Right lung (tissue), 5 donors: Measurements from ENCODE around the gene C4BPB. TPM values are rescaled to one million over a fixed set of nuclear protein-coding genes. Genes with fewer than 3 reads are reported as not detected.

Experiments used
- DNase-seq, 2 donors: peaks; one replicate each; pipeline ENCODE4 v3.0.0-alpha.2; 2013
- polyA plus RNA-seq, 5 donors: library from polyadenylated mRNA; unstranded; fragments of 120-200 nt; gene quantifications; one replicate each; pipeline versions ENCODE4 v1.2.1 to v1.2.3, GENCODE V29; 2013; ENCODE audit warnings: inconsistent platforms in 1 of 5, low replicate concordance in 1 of 5; ENCODE audit not compliant: insufficient read length in 5 of 5, insufficient read depth in 1 of 5

C4BPB gene
- polyA plus RNA-seq, 5 donors: 0.46 to 0.86 (median 0.64) TPM

DNA sequence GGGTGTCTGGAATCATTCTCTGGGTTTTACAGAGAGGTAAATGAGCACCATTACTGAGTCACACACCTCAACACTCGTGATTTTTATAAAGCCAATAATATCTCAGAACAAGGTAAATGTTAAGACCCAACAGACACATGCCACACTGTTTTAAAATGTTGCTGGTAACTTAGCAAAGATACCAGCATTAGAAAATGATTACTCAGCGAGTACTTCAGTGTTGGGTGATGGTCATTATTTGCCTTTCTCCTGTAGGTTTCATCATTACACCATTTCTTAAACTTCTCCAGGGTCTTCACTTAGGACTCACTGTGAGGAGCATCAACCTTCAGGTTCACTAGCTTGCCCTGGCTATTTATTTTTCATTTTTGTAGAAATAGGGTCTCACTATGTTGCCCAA lies 6.9 kb upstream of the C4BPB start:
- no peak for DNase-seq

DNA sequence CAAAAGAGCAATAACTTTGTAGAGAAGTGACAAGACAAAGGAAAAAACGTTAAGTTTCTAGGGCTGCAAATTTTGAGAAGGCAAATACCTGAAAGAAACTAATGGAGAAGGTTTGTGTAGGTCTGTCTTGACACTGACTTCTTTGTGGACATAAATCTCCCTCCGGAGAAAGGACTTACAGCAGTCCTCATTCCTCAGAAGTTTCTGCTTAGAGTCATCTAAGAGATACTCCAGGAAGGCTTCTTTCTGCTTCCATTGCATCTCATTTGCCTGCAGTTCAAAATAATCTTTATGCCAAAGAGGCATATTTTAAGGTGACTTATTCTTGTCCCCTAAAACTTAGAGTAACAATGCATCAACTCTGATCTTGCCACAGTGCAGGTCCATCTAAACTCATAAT lies 4.4 kb upstream of the C4BPB start:
- DNase-seq: no peak

DNA sequence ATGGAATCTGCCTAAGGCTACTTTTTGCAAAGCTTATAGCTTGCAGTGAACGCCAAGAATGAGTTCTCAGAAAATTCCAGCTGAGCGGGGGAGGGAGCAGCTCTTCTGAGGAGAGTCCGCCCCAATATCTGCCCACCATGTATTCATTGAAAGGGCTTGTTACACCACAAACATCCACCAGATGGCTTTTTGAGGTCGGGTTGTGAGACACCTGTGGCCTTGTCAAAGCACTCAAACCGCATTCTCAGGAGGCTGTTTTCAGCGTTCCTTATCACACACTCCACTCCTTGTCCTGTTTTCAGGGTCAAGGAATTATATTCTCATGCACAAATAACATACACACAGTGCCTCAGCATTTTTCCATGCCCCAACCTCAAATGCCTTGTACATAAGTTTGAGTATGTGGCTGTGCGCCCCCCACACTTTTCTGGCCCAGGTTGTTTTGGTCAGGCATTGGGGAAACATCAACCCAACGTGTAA lies 3.9 kb upstream of the C4BPB start:
- peak; percentile 27 to 38 for DNase-seq

DNA sequence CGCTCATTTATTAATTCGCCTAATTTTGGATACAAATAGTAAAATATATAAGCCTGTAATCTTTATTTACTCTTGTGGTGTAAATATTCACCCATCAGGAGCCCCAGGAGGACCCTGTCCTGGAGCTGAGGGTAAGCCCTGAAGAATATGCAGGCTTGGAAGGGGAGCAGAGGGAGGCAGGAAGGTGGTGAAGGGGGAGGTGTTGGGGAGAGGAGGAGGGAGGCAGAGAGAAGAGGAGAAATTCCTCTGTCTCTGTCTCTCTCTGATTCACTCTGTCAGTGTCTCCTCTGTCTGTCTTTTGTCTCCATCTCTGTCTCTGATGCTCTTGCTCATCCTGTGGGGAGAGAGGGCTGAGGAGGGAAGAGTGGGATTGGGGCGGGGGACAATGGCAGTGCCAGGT lies 2.8 kb upstream of the C4BPB start:
- DNase-seq: no peak

DNA sequence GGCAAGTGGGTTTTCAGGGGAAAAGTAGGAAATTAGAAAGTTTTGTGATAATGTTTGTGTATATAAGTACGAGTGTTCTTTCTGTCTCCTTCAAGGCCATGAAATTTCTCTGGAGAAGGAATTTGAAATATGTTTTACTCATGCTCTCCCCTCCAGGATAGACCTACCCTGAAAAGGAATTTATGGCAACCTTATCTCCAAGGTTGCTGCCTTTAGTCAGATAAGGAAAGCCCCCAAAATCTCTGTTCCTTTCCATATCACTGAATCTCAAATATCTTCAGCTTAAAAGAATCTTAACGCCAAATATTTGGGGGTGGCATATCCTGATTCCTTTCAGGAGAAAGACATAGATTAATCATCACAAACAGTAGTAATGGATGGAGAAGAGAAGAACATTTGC lies 499 bp upstream of the C4BPB start:
- no peak for DNase-seq

DNA sequence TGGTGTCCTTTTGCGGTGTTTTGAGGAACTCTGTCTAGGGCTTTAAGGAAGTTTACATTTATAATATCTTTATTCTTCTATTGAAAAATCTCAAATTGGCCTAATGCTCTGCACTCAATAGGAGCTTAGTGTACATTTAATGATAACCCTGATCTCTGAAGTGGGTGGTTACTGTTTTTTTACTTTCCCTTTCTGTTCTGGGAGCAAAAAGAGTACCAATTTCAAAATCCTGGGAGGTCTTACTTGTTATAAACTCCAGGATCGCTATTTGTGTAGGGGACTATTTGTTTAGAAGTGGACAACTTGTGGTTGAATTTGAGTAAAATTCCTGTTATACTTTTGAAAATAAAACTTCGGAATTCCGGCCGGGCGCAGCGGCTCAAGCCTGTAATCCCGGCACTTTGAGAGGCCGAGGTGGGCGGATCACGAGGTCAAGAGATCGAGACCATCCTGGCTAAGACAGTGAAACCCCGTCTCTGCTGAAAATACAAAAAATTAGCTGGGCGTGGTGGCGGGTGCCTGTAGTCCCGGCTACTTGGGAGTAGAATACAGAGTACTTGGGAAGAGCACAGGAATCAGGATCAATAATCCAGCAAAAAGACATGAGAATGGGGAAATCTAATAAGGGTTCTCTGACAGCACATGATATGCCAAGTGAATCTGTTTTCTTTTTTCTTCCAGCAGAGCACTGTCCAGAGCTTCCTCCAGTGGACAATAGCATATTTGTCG lies 1.1 kb downstream of the C4BPB start:
- DNase-seq: no peak

DNA sequence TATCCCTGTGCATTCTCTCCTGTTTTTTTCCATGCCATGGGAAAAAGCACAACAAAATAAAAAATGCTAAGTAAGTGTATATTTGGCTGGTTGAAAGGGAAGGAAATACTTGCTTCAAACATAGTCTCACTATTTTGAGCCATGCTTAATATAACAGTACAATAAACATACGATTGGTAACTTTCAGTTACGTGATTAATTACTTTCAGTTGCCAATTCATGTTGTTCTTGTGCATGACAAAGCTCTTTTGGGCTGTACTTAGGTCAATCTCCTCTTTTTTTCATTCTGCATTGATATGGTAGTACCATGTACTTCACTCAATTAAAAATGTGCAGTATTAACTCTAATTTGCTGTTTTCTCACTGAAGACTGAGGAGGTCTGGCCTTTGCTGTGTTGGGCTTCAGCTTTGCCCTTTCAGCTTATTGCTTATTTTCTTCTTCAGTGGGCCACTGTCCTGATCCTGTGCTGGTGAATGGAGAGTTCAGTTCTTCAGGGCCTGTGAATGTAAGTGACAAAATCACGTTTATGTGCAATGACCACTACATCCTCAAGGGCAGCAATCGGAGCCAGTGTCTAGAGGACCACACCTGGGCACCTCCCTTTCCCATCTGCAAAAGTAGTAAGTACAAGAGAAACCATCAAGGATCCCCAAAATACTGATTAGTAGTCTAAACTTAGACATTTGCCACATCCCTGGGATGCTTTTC lies 2.7 kb downstream of the C4BPB start:
- no peak for DNase-seq

DNA sequence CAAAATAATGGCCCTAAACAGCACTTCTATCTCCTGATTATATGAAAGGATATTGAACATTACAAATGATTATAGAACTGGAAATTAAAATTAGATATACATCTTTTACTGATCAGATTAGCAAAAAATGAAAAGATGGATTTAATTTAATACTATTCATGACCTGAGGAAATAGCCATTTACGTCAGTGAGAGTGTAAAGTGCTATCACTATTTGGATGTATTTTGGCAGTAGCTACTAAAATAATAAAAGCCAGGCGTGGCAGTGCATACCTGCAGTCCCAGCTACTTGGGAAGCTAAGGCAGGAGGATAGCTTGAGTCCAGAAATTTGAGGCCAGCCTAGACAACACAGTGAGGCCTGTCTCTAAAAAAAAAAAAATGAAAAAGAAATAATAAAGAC lies 5.3 kb downstream of the C4BPB start:
- no peak for DNase-seq

DNA sequence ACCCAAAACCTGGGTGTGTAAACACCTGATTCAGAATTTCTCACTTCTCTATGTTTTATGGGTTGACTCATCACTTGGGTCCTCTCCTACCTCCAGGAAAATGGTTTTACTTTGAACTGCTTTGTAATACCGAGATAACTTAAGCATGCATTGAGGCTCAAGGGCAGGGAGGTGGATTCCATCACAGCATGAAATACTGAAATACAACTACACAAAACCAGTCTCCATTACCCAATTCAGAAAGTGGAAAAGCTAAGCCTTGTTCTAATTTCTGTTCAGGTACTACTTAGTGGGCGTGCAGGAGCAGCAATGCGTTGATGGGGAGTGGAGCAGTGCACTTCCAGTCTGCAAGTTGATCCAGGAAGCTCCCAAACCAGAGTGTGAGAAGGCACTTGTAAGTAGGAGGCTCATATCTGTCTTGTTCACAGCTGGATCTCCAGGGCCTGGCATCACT lies 9.2 kb downstream of the C4BPB start:
- no peak for DNase-seq

DNA sequence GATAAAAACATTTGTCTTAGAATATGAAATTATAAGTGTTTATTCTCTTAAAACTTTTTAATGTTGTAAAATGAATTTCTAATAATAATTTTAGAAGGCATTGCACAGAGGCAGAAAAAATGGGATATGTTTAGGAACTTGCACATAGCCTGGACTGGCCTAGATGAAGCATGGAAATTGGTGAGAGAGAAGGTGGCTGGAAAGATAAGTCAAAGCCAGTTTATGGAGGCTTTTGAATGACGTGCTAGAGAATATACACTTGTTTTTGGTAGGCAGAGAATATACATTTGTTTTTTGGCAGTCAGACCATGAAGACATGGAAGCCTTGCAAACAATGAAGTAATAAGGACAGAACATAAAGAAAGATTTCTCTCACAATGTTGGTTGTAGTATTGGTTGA lies 13.1 kb downstream of the C4BPB start:
- DNase-seq: no peak

DNA sequence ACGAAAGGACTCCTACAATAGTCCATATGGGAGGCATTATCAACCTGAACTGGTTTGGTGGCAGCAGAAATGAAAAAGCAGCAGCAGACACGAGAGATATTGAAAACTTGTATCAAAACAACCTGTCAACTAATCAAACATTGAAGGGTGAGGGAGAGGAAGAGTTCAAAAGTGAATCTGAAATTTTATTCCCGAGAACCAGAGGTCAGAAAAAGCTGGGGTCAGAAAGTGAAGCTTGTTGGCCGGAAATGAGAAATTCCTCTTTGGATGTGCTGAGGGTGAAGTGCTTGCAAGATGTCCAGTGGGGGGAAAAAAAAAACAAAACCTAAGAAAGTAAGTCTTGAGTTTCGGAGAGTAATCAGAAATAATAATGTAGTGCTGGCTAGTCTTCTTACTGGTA lies 13.5 kb downstream of the C4BPB start:
- no peak for DNase-seq

DNA sequence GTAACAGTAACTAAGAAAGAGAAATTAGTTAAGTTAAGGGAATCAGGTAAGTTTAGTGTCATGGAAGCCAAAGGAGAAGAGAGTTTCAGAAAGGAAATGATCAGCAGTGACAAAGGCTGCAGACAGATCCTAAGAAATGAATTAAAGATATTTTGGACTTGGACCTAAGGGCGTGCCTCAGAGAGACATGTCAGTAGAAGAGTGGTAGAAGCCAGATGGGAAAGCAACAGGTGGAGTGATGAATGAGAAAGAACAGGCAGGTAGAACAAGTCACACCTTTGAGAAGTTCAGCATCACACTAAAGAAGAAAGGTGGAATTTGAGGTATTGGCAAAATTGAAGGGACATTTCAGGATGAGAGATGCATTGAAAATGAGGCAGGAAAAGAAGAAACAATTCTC lies 14.0 kb downstream of the C4BPB start:
- no peak for DNase-seq

DNA sequence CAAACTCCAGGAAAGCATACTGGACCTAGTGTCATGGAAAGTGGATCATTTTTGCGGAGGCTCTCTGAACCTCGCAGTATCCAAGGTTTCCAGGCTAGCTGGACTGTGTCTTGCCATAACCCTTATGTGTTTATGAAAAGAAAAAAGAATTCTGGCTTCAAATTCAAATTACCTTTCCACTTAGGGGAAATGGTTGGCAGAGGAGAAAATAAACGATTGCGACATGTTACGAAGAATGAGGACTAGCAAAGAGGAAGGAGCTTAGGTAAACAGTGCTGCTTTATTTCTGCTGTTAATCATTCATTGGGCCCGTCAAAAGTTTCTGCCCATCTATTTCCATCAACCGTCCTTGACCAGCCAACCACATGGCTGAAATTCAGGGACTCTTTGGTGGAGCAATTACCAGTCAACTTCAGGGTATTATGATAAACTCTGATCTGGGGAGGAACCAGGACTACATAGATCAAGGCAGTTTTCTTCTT lies 15.3 kb downstream of the C4BPB start, which contains the start of gene C4BPA:
TSS of gene C4BPA (plus strand) at position 342 of the 482 bp plus-strand sequence. CDS start 8,793 bp downstream, outside the sequence.
- DNase-seq: peak in 1 of 2 donors; percentile 25

DNA sequence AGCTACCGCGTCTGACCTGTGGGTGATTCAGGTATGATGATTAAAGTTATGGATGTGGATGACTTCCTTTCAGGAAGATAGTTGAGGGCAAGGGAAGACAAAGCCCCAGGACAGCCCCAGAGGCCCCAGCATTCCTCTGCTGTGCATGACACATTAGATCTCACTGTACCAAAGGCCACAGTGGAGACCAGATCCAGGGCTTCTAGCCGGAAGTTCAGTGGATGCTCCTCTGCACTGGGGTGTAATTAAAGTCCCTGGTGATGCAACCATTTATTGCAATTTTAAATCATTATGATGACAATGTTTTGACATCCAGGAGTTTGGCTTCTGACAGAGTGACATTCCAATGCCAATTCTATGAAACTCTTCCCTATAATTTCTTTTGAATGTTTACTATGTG lies 20.3 kb downstream of the C4BPB start:
- no peak for DNase-seq

DNA sequence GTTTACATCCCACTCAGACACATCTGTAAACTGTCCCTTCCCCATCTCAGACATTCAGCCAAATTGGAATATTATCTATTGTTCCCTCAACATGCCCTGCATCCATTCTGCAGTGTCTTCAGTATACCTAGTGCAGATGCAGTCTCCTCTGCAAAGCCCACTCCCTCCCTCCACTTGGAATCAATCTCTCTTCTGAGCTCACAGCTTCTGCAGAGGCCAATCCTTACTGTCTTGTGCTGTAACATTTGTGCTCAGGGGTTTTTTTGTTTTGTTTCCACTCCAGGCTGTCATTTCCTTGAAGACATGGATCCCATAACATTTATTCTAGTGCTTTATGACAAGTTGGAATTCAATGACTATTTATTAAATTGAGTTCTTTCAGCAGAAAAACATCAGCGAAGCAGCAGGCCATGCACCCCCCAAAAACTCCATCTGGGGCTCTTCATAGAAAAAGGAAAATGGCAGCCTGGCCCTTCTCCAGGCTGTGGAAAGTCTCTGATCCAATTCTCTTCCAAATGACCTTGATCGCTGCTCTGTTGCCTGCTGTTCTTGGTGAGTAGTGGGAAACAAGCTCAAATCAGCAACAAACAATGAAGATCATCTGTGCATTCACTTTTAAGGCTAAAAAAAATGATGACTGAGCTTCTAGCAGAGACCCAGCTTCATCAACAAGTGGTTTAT lies 24.1 kb downstream of the C4BPB start:
- DNase-seq: no peak

DNA sequence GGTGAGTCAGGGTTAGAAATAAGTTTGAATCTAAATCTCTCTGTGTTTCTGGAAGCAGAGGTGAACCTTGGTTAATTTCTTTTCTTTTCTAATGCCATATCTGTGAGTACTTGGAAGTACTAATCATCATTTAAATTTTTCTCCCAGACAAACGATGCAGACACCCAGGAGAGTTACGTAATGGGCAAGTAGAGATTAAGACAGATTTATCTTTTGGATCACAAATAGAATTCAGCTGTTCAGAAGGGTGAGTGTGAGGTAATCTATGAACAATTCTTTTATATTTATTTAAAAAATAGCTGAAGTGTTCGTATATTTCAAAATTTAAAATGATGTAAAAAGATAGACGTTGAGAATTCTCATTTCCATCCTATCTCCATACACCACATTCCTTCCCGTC lies 26.6 kb downstream of the C4BPB start:
- DNase-seq: no peak

DNA sequence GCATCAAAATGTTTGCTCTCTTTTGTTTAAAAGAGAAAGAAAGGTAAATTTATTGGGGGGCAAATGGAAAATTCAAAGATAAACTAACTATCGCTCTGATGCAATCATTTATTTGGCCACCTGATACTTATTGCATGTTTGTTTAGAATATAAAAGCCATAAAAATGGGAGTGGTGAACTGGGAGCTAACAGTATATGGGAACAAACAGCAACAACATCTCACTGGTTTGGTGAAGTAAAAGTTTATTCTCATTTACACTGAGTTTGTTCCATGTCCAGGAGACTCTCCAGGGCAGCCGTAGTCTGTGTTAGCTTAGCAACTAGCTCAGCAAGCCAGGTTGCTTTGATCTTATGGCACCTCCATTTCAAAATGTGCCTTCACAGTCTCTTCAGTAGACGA lies 35.7 kb downstream of the C4BPB start:
- no peak for DNase-seq

DNA sequence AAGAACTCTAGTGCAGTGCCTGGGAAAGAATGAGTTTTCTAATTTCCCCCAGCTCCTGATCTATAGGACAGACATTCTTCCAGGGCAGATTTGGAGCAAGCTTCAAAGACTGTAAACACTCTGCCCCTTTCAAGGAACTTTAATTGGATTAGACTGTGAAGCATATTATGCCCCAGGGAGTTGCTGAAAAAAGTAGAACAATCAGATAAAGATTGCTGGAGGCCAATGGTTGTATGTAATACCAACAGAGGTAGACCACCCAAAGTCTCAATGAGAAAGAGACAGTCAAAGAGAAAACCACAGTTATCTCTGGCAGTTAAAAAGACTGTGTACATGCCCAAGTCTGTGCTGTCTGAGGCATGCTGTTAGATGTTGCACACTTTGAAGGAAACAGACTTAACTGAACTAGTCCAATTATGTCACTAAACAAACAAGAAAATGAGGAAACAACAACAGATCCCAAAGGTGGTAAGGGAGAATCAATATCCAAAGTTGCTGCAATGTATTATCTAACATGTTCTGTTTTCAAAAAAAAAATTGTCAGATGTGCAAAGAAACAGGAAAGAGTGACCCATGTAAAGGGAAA lies 39.8 kb downstream of the C4BPB start:
- DNase-seq: no peak

DNA sequence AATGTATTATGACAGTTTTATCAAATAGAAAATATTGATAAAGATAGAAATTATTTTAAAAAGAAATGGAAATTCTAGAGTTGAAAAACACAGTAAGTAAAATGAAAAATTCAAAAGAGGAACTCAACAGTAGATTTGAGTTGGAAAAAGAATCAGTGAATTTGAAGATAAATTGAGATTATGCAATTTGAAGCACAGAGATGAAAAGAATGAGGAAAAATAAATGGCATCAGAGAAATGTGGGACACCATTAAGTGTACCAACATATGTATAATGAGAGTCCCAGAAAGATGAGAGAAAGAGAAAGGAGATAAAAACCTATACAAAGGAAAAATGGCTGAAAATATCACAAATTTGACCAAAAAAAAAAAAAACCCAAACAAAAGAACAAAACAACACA lies 40.4 kb downstream of the C4BPB start:
- DNase-seq: no peak

DNA sequence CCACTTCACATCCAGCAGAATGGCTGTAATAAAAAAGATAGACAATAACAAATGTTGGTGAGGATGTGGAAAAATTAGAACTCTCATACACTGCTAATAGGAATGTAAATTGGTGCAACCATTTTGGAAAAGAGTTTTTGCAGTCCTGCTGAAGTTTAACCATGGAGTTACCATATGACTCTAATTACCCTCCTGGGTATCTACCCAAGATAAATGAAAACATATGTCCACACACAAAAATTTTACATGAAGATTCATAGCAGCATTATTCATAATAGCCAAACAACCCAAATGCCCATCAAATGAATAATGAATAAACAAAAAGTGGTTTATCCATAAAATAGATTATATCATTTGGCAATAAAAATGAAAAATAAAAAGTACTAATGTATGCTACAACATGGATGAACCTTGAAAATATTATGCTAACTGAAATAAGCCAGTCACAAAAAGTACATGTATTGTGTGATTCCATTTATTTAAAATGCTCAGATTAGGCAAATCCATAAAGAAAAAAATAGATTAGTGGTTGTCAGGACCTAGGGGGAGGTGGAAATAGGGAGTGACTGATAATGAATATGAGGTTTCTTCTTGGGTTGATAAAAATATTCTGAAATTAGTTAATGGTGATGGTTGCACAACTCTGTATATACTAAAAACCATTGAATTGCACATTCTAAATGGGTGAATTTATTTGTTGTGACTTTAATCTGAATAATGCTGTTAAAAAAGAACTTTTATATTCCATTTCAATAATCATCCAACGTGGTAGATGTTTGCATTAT lies 41.8 kb downstream of the C4BPB start:
- no peak for DNase-seq

DNA sequence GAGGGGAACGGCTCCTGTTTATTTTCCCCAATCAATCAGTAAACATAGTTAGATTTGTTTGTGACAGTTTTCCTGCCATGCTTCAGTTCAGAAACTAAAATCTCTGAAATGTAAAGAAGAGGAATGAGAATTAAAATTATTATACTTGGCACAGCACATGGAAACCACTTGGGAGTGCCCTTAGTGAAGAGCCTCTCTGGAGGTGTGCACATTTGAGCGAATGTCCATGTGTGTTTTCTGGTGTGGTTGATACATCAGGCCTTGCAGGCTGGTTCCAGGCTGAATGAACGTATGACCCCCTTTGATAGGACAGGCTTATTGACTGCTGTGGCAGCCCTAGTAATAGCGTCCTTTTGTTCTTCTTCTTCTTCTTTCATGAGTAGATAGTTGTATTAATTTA lies 42.5 kb downstream of the C4BPB start:
- DNase-seq: no peak
